ENCODE results near the gene NRG3.

GRCh38 chr10:83023662-83024061 lies 1148.7 kb downstream of the NRG3 start:
- TF ChIP-seq POLR2A (IDR thresholded peaks at IDR 0.05), result no peak
- TF ChIP-seq, protein P1, sequence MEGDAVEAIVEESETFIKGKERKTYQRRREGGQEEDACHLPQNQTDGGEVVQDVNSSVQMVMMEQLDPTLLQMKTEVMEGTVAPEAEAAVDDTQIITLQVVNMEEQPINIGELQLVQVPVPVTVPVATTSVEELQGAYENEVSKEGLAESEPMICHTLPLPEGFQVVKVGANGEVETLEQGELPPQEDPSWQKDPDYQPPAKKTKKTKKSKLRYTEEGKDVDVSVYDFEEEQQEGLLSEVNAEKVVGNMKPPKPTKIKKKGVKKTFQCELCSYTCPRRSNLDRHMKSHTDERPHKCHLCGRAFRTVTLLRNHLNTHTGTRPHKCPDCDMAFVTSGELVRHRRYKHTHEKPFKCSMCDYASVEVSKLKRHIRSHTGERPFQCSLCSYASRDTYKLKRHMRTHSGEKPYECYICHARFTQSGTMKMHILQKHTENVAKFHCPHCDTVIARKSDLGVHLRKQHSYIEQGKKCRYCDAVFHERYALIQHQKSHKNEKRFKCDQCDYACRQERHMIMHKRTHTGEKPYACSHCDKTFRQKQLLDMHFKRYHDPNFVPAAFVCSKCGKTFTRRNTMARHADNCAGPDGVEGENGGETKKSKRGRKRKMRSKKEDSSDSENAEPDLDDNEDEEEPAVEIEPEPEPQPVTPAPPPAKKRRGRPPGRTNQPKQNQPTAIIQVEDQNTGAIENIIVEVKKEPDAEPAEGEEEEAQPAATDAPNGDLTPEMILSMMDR (IDR thresholded peaks at IDR 0.05), result no peak

Measured in testis (tissue), 2 donors.